ENCODE data around the gene FSD1. TPM values are rescaled to one million over a fixed set of nuclear protein-coding genes. Genes with fewer than 3 reads are reported as not detected.

FSD1 gene
- total and polyA plus RNA-seq, 9 of the 15 experiments (the other 6 are each of a cell fraction or from before 2014, with no cell fraction given), result 0.11 to 1.9 (median 0.94) TPM; not detected in 1

DNA sequence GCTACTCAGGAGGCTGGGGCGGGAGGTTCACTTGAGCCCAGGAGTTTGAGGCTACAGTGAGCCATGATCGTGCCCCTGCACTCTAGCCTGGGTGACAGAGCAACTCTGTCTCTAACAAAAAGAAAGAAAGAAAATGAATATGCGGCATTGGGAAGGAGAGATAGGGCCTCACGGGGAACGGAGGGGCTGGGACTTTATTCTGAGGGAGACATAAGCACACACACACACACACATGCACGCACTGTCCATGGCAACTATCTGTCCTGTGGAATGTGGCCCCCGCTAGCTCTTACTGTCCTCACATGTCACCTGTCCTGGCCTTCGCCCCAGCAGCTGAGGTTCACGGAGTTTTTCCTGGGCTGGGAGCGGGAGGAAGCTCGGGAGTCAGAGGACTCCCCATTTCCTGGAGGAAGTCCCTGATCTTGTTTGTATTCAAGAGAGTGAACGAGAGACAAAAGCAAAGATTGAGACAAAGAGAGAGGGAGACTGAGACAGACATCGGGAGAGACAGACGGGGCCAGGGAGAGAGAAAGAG, 33.6 kb downstream of the FSD1 start (continued):
- TF ChIP-seq, protein P1, sequence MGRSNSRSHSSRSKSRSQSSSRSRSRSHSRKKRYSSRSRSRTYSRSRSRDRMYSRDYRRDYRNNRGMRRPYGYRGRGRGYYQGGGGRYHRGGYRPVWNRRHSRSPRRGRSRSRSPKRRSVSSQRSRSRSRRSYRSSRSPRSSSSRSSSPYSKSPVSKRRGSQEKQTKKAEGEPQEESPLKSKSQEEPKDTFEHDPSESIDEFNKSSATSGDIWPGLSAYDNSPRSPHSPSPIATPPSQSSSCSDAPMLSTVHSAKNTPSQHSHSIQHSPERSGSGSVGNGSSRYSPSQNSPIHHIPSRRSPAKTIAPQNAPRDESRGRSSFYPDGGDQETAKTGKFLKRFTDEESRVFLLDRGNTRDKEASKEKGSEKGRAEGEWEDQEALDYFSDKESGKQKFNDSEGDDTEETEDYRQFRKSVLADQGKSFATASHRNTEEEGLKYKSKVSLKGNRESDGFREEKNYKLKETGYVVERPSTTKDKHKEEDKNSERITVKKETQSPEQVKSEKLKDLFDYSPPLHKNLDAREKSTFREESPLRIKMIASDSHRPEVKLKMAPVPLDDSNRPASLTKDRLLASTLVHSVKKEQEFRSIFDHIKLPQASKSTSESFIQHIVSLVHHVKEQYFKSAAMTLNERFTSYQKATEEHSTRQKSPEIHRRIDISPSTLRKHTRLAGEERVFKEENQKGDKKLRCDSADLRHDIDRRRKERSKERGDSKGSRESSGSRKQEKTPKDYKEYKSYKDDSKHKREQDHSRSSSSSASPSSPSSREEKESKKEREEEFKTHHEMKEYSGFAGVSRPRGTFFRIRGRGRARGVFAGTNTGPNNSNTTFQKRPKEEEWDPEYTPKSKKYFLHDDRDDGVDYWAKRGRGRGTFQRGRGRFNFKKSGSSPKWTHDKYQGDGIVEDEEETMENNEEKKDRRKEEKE (IDR thresholded peaks at IDR 0.05; ENCODE audit: borderline replicate concordance in 1 of 2, control insufficient read depth in 1 of 2, low read depth in 2 of 2, low read length in 1 of 2), result no peak

DNA sequence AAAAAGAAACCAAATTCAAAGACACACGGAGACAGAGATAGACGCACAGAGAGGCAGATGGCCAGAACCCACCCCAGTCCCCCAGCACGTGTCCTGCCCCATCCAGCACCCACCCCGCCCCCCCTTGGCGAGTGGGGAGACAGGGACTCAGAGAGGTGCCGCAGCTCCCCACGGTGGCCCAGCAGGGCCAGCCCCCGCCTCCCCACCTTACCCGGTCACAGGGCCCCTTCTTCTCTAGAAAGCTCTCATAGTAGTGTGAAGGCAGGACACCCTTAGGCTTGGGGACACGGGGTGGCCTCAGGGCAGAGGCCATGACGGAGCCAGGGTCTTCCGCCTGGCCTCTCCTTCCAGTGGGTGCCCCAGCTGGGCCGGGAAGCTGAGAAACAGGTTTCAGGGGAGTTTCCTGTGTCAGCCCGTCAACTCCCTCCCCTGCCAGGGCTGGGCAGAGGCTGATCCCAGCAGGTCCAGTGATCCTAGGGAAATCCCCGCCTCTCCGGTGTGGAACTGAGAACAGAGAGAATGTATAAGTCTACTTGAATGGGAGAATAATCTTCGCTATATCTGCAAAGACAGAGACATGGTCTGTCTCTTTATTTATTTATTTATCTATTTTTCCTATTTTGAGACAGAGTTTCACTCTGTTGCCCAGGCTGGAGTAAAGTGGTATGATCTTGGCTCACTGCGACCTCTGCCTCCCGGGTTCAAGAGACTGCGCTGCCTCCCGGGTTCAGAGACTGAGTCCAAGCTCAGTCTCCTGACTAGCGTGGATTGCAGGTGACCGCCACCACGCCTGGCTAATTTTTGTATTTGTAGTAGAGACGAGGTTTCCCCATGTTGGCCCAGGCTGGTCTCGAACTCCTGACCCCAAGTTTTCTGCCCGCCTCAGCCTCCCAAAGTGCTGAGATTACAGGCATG, 34.3 kb downstream of the FSD1 start, which contains the start of gene STAP2:
Gene STAP2, minus strand, starts transcription at position 387 of the 915 bp plus-strand sequence. Its CDS starts 74 bp downstream, at position 313.
- in situ Hi-C loops (cut with MboI), result no loop called here
- TF ChIP-seq ZBTB7A (IDR thresholded peaks at IDR 0.05; ENCODE audit: borderline replicate concordance, control insufficient read depth, low read depth, low read length) (peak; percentile 40; the same call in 1 of the 2 replicates), MYC (IDR thresholded peaks at IDR 0.05; ENCODE audit: low read depth, low read length) (0 out of 2 replicates have a peak, but pooled peaks have one; percentile 2), MYC (CRISPR knock-in tag; IDR thresholded peaks at IDR 0.05; ENCODE audit: borderline replicate concordance, low read depth) (no peak), ZFP36 (IDR thresholded peaks at IDR 0.05; ENCODE audit: low read depth, low read length, partially characterized antibody) (peak; percentile 5), KDM4B (IDR thresholded peaks at IDR 0.05; ENCODE audit: borderline replicate concordance in 2 of 2, low read depth in 1 of 2) (no peak), POLR2AphosphoS5 (IDR thresholded peaks at IDR 0.05; ENCODE audit: control insufficient read depth, insufficient read depth, low read depth, low read length) (no peak), MAFF (IDR thresholded peaks at IDR 0.05; ENCODE audit: low read length) (no peak)
- TF ChIP-seq, protein P2, sequence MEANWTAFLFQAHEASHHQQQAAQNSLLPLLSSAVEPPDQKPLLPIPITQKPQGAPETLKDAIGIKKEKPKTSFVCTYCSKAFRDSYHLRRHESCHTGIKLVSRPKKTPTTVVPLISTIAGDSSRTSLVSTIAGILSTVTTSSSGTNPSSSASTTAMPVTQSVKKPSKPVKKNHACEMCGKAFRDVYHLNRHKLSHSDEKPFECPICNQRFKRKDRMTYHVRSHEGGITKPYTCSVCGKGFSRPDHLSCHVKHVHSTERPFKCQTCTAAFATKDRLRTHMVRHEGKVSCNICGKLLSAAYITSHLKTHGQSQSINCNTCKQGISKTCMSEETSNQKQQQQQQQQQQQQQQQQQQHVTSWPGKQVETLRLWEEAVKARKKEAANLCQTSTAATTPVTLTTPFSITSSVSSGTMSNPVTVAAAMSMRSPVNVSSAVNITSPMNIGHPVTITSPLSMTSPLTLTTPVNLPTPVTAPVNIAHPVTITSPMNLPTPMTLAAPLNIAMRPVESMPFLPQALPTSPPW (CRISPR knock-in tag; IDR thresholded peaks at IDR 0.05), result peak; percentile 60
- TF ChIP-seq, protein P3, sequence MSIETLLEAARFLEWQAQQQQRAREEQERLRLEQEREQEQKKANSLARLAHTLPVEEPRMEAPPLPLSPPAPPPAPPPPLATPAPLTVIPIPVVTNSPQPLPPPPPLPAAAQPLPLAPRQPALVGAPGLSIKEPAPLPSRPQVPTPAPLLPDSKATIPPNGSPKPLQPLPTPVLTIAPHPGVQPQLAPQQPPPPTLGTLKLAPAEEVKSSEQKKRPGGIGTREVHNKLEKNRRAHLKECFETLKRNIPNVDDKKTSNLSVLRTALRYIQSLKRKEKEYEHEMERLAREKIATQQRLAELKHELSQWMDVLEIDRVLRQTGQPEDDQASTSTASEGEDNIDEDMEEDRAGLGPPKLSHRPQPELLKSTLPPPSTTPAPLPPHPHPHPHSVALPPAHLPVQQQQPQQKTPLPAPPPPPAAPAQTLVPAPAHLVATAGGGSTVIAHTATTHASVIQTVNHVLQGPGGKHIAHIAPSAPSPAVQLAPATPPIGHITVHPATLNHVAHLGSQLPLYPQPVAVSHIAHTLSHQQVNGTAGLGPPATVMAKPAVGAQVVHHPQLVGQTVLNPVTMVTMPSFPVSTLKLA (conservative IDR thresholded peaks at IDR 0.05), result 0 out of 4 replicates have a peak, but pooled peaks of 1 of the 2 experiments have one; percentile 19

More for the DNA sequence above, 34.3 kb downstream of the FSD1 start, which contains the start of gene STAP2:
- Histone ChIP-seq H3K9ac (ENCODE audit: insufficient read depth in 1 of 2, low read depth in 2 of 2, low read length in 2 of 2) (peak within 1 kb of the TSS; percentile 58 to 92), H3K9me3 (replicated peaks; ENCODE audit: control insufficient read depth, insufficient read depth, low read depth, low read length) (no peaks in the 10 kb centered on the region), H4K20me1 (replicated peaks; ENCODE audit: control insufficient read depth, insufficient read depth, low read length) (no peaks in the 10 kb centered on the region), H3K9me1 (ENCODE audit: control insufficient read depth, insufficient read depth, low read length) (no peaks in the 10 kb centered on the region), H3K4me1 (replicated peaks in 1 of 2; ENCODE audit: control insufficient read depth in 2 of 2, insufficient read depth in 2 of 2, low read length in 2 of 2) (peaks cover 9 to 25% of the 10 kb centered on the region in 2 experiments; a peak in 4 of 5 replicates), H3K27ac (ENCODE audit: extremely low read depth, low read depth, low read length) (peak within 1 kb of the TSS; percentile 47; the same call in 2 of the 3 replicates), H3K27me3 (ENCODE audit: control insufficient read depth in 2 of 2, insufficient read depth in 2 of 2, low read length in 2 of 2) (no peaks in the 10 kb centered on the region), H2AFZ (ENCODE audit: low read depth, low read length) (peak within 1 kb of the TSS; percentile 70), H3K79me2 (ENCODE audit: control insufficient read depth, insufficient read depth, low read length) (no peaks in the 10 kb centered on the region), H3K36me3 (ENCODE audit: control insufficient read depth, insufficient read depth, low read length) (no peaks in the 10 kb centered on the region), H3K4me2 (ENCODE audit: insufficient read depth, low read length) (peak within 1 kb of the TSS; percentile 73), H3K4me3 (no peak within 1 kb of the TSS; the same call in 1 of the 2 replicates)
- POLR2A ChIA-PET, result interaction anchor here (0.5 to 1.5 kb wide), 4 partner anchors 10 to 1760 kb away, joined by 3 to 7 read pairs (median 4); no protein-coding TSS in a partner anchor
- intact Hi-C loops (cut with micrococcal nuclease), result no loop called here
- CTCF ChIA-PET (ENCODE audit: low intra/inter-chr PET ratio), result no interaction called here
- DNase-seq (ENCODE audit: extremely low read depth in 1 of 4, low spot score in 3 of 4) (peak in 2 of 4 experiments; percentile 23 to 40), ATAC-seq (no peak), FAIRE-seq (no peak)
- 71% methylated on average over 20 of the region's 27 CpGs for WGBS (ENCODE audit: insufficient coverage, low coverage, missing lambda C conversion rate)
- BruUV-seq (replicated peaks), result no TSS peak
